NCI-H1436 treated with DMSO at 0.1 percent for 48 hours (cell line): ENCODE measurements around the gene RBM20.
"Not testable (repeated sequence)": the region's sequence is repeated elsewhere in the genome, so short reads cannot be mapped to it uniquely, and the experiment has no call there.

Experiments used
- DNase-seq: peaks from one replicate; lab custom pipeline; 2025; lab: John Stamatoyannopoulos, UW

RBM20 gene

GRCh38 chr10:110853921-110854605, 209.9 kb downstream of the RBM20 start:
- no peak for DNase-seq

GRCh38 chr10:110857265-110858171, 213.4 kb downstream of the RBM20 start:
- DNase-seq = peak; percentile 98

GRCh38 chr10:110858297-110858934, 214.3 kb downstream of the RBM20 start:
- no peak for DNase-seq

- DNase-seq = no peak
Observed at GRCh38 chr10:110859206-110859972, 215.3 kb downstream of the RBM20 start.

- DNase-seq = no peak
Observed at GRCh38 chr10:110859973-110860376, 215.8 kb downstream of the RBM20 start.

- DNase-seq = no peak
Observed at GRCh38 chr10:110860576-110861241, 216.6 kb downstream of the RBM20 start.

GRCh38 chr10:110861476-110861875, 217.3 kb downstream of the RBM20 start:
- DNase-seq = no peak

GRCh38 chr10:110861930-110862649, 218.0 kb downstream of the RBM20 start:
- DNase-seq = no peak

- no peak for DNase-seq
Observed at GRCh38 chr10:110862961-110863360, 218.8 kb downstream of the RBM20 start.

GRCh38 chr10:110863361-110863760, 219.2 kb downstream of the RBM20 start:
- DNase-seq = no peak

GRCh38 chr10:110863956-110864355, 219.8 kb downstream of the RBM20 start:
- no peak for DNase-seq

GRCh38 chr10:110864662-110865140, 220.6 kb downstream of the RBM20 start:
- DNase-seq = no peak

- no peak for DNase-seq
Observed at GRCh38 chr10:110865186-110865808, 221.2 kb downstream of the RBM20 start.

GRCh38 chr10:110865809-110866482, 221.8 kb downstream of the RBM20 start:
- no peak for DNase-seq

- not testable (repeated sequence) for DNase-seq
Observed at GRCh38 chr10:110867011-110867806, 223.1 kb downstream of the RBM20 start.

- no peak for DNase-seq
Observed at GRCh38 chr10:110867807-110868465, 223.8 kb downstream of the RBM20 start.

- no peak for DNase-seq
Observed at GRCh38 chr10:110868981-110869380, 224.8 kb downstream of the RBM20 start.

- DNase-seq = no peak
Observed at GRCh38 chr10:110870823-110871297, 226.7 kb downstream of the RBM20 start.
